Ascending aorta (tissue), 2 donors: ENCODE data around the gene TMEM272. TPM values are rescaled to one million over a fixed set of nuclear protein-coding genes. Genes with fewer than 3 reads are reported as not detected.

Source experiments
- DNase-seq, 2 donors: peaks; one replicate each; pipeline ENCODE4 v3.0.0-alpha.2; 2019; ENCODE audit warnings: low spot score in 2 of 2
- H3K27ac ChIP-seq, 2 donors: fragments of 200-600 bp; sonication (generic); one replicate each; pipeline ENCODE4 v1.5.1; 2016 to 2017; ENCODE audit warnings: mild to moderate bottlenecking in 1 of 2
- H3K27me3 ChIP-seq: fragments of 200-600 bp; sonication (generic); one replicate; pipeline ENCODE4 v1.5.1; 2017
- H3K36me3 ChIP-seq, 2 donors: fragments of 200-600 bp; sonication (generic); one replicate each; pipeline ENCODE4 v1.5.1; 2016
- H3K4me1 ChIP-seq, 2 donors: fragments of 200-600 bp; sonication (generic); one replicate each; pipeline ENCODE4 v1.5.1; 2016 to 2017; ENCODE audit warnings: mild to moderate bottlenecking in 1 of 2
- H3K4me3 ChIP-seq, 2 donors: fragments of 200-600 bp; sonication (generic); one replicate each; pipeline ENCODE4 v1.5.1; 2016 to 2017; ENCODE audit warnings: mild to moderate bottlenecking in 1 of 2
- H3K9me3 ChIP-seq, 2 donors: fragments of 200-600 bp; sonication (generic); one replicate each; pipeline ENCODE4 v1.5.1; 2016
- intact Hi-C: fragments of 100-400 bp; cut with DNase I; formaldehyde crosslinking; loops from one replicate; pipeline ENCODE4 v1.15.1; 2023
- total RNA-seq: library from RNA; depleted of rRNA; stranded (reverse); fragments of >200 nt; gene quantifications from one replicate; pipeline ENCODE4 v1.1.0, GENCODE V29; 2016
- TF ChIP-seq, protein P1 (sequence below), 3 experiments: fragments of 200-600 bp in 2 of 3; fragments of 450-650 bp in 1 of 3; sonication (generic) in 2 of 3; IDR thresholded peaks; one replicate each; pipeline ENCODE4 v1.5.1; 2016 to 2019; ENCODE audit warnings: antibody characterized with exemption in 3 of 3, mild to moderate bottlenecking in 1 of 3, moderate library complexity in 1 of 3

Gene TMEM272
- total RNA-seq, 1 donor from 2014 or later: not detected

DNA sequence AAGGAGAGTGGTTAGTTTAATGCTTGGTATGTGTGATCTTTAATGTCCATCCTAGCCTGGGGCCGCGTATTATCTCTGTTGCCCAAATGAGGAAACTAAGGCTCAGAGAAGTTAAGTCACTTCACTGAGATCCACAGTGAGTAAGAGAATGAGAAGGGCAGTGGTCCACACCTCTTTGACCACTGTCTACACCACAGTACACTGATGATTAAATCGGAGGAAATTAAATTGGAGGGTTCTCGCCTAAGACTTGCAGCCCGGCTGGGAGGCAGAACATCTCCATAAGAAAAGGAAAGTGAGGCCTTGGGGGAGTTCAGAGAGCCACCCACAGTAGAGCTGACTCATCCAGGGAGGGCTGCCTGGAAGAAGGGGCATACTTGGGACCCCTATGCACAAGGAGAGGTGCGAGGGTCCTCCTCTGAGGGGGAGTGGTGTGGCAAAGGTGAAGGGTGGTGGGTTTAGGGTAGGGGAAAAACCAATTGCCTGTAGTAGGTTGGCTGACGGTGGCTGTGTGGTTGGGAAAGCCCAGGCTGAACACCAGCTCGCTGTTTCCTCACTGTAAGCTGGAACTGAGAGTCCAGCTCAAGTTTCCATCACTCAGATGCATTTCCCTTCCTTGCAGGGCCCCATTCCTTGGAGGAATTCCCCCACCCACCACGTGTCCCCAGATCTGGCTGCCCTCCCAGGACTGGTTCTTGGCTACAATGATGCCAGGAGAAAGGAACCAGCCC is 26.0 kb downstream of the TMEM272 start:
- H3K27ac ChIP-seq: peak overlapping the region; percentile 27 to 35
- intact Hi-C loops: no loop called here
- peaks cover 0 to 6% of the 10 kb centered on the region in 2 donors for H3K4me1 ChIP-seq
- TF ChIP-seq, protein P1, sequence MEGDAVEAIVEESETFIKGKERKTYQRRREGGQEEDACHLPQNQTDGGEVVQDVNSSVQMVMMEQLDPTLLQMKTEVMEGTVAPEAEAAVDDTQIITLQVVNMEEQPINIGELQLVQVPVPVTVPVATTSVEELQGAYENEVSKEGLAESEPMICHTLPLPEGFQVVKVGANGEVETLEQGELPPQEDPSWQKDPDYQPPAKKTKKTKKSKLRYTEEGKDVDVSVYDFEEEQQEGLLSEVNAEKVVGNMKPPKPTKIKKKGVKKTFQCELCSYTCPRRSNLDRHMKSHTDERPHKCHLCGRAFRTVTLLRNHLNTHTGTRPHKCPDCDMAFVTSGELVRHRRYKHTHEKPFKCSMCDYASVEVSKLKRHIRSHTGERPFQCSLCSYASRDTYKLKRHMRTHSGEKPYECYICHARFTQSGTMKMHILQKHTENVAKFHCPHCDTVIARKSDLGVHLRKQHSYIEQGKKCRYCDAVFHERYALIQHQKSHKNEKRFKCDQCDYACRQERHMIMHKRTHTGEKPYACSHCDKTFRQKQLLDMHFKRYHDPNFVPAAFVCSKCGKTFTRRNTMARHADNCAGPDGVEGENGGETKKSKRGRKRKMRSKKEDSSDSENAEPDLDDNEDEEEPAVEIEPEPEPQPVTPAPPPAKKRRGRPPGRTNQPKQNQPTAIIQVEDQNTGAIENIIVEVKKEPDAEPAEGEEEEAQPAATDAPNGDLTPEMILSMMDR (IDR thresholded peaks at IDR 0.05): no peak
- no peaks in the 10 kb centered on the region for H3K36me3 ChIP-seq
- no peak overlapping the region for H3K4me3 ChIP-seq
- H3K9me3 ChIP-seq: no peaks in the 10 kb centered on the region
- no peaks in the 10 kb centered on the region for H3K27me3 ChIP-seq
- DNase-seq: no peak

GRCh38 chr13:51818276-51818675 is 26.7 kb downstream of the TMEM272 start:
- no peak for DNase-seq
- no peak overlapping the region for H3K27ac ChIP-seq
- no peaks in the 10 kb centered on the region for H3K36me3 ChIP-seq
- no peaks in the 10 kb centered on the region for H3K27me3 ChIP-seq
- intact Hi-C loops: no loop called here
- H3K4me1 ChIP-seq: peaks cover 0 to 6% of the 10 kb centered on the region in 2 donors
- TF ChIP-seq, protein P1 (IDR thresholded peaks at IDR 0.05): no peak
- no peak overlapping the region for H3K4me3 ChIP-seq
- no peaks in the 10 kb centered on the region for H3K9me3 ChIP-seq

GRCh38 chr13:51817717-51818116 is 27.3 kb downstream of the TMEM272 start:
- H3K4me3 ChIP-seq: no peak overlapping the region
- no peak overlapping the region for H3K27ac ChIP-seq
- H3K4me1 ChIP-seq: peaks cover 0 to 6% of the 10 kb centered on the region in 2 donors
- H3K9me3 ChIP-seq: no peaks in the 10 kb centered on the region
- no peaks in the 10 kb centered on the region for H3K27me3 ChIP-seq
- TF ChIP-seq, protein P1 (IDR thresholded peaks at IDR 0.05): no peak
- intact Hi-C loops: no loop called here
- no peak for DNase-seq
- no peaks in the 10 kb centered on the region for H3K36me3 ChIP-seq

- intact Hi-C loops: no loop called here
- Histone ChIP-seq H3K4me1 (peaks cover 0 to 6% of the 10 kb centered on the region in 2 donors), H3K36me3 (no peaks in the 10 kb centered on the region), H3K27me3 (no peaks in the 10 kb centered on the region), H3K9me3 (no peaks in the 10 kb centered on the region), H3K27ac (no peak overlapping the region), H3K4me3 (no peak overlapping the region)
- TF ChIP-seq, protein P1 (IDR thresholded peaks at IDR 0.05): no peak
- no peak for DNase-seq
These were observed 28.2 kb downstream of the TMEM272 start for GRCh38 chr13:51816604-51817249.

DNA sequence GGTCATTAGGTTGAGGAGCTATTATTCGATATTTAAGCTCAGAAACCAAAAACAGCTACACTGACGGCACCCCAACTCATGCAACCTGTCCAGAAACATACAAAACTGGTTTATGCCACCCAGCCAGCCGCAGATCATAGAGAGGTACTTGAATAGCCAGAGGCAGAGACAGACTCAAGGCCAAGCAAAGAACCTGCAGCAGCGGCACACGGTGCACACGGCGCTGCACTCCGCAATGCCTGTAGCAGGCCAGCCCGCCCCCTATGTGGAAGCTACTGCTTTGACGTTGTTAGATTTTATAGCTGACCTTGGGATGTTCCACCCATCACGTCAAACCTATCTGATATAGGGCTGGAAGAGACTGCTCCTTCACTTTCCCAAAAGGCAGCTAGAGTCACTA is 29.1 kb downstream of the TMEM272 start:
- Histone ChIP-seq H3K4me1 (peaks cover 0 to 6% of the 10 kb centered on the region in 2 donors), H3K9me3 (no peaks in the 10 kb centered on the region), H3K27ac (no peak overlapping the region), H3K27me3 (no peaks in the 10 kb centered on the region), H3K4me3 (no peak overlapping the region), H3K36me3 (no peaks in the 10 kb centered on the region)
- TF ChIP-seq, protein P1 (IDR thresholded peaks at IDR 0.05): no peak
- intact Hi-C loops: loop anchor here (2.0 kb wide), 1 partner anchor 313 kb away; the partner anchor contains the start of gene NEK5
- DNase-seq: no peak
